Neural progenitor cell (in vitro differentiated cells): ENCODE measurements around the gene ZNF513. TPM values are rescaled to one million over a fixed set of nuclear protein-coding genes. Genes with fewer than 3 reads are reported as not detected.
A peak's percentile ranks its signal among the peaks of the same experiment; 100 is the strongest.
"Not testable (repeated sequence)": the region's sequence is repeated elsewhere in the genome, so short reads cannot be mapped to it uniquely, and the experiment has no call there.

Experiments
- DNase-seq: peaks from one replicate; pipeline ENCODE4 v3.0.0-alpha.2; 2016; ENCODE audit warnings: low spot score
- H2AFZ ChIP-seq: fragments of 200-600 bp; sonication (generic); replicated peaks from 2 replicates; pipeline ENCODE4 v1.6.1; 2016; ENCODE audit warnings: antibody characterized with exemption
- H3F3A ChIP-seq: fragments of 200-600 bp; sonication (generic); 2 replicates; pipeline ENCODE4 v1.6.1; 2016; ENCODE audit warnings: antibody characterized with exemption, low read depth
- H3K27ac ChIP-seq: fragments of 200-600 bp; sonication (generic); 2 replicates; pipeline ENCODE4 v1.5.1; 2016; ENCODE audit warnings: mild to moderate bottlenecking
- H3K27me3 ChIP-seq: fragments of 200-600 bp; sonication (generic); 2 replicates; pipeline ENCODE4 v1.6.1; 2016; ENCODE audit warnings: mild to moderate bottlenecking, moderate library complexity
- H3K36me3 ChIP-seq: fragments of 200-600 bp; sonication (generic); 2 replicates; pipeline ENCODE4 v1.5.1; 2016
- H3K4me1 ChIP-seq: fragments of 200-600 bp; sonication (generic); 2 replicates; pipeline ENCODE4 v1.6.1; 2016; ENCODE audit warnings: mixed run types
- H3K4me2 ChIP-seq: fragments of 200-600 bp; sonication (generic); 2 replicates; pipeline ENCODE4 v1.6.1; 2016
- H3K4me3 ChIP-seq: fragments of 200-600 bp; sonication (generic); 2 replicates; pipeline ENCODE4 v1.5.1; 2016
- H3K79me2 ChIP-seq: fragments of 200-600 bp; sonication (generic); 2 replicates; pipeline ENCODE4 v1.6.1; 2016; ENCODE audit warnings: low read depth
- H3K9ac ChIP-seq: fragments of 200-600 bp; sonication (generic); 2 replicates; pipeline ENCODE4 v1.6.1; 2016
- H3K9me3 ChIP-seq: fragments of 200-600 bp; sonication (generic); 2 replicates; pipeline ENCODE4 v1.5.1; 2016; ENCODE audit warnings: low read depth
- H4K20me1 ChIP-seq: fragments of 200-600 bp; sonication (generic); 2 replicates; pipeline ENCODE4 v1.6.1; 2016; ENCODE audit warnings: low read depth
- H3K27ac Mint-ChIP-seq: 3 replicates; pipeline ENCODE4 v1.8.0; 2021; ENCODE audit warnings: mixed read lengths
- H3K27me3 Mint-ChIP-seq: 2 replicates; pipeline ENCODE4 v1.8.0; 2022; ENCODE audit warnings: low read depth, mild to moderate bottlenecking, inconsistent platforms, moderate library complexity, mixed read lengths; ENCODE audit not compliant: insufficient read depth
- H3K36me3 Mint-ChIP-seq: 3 replicates; pipeline ENCODE4 v1.8.0; 2021; ENCODE audit warnings: mixed read lengths
- H3K4me1 Mint-ChIP-seq: 3 replicates; pipeline ENCODE4 v1.8.0; 2021; ENCODE audit warnings: mixed read lengths
- H3K4me3 Mint-ChIP-seq: 3 replicates; pipeline ENCODE4 v1.8.0; 2021; ENCODE audit warnings: mild to moderate bottlenecking, moderate library complexity, mixed read lengths
- H3K9me3 Mint-ChIP-seq: 3 replicates; pipeline ENCODE4 v1.8.0; 2020; ENCODE audit warnings: mixed read lengths
- EZH2 ChIP-seq: fragments of 200-600 bp; sonication (generic); IDR thresholded peaks from 2 replicates; pipeline ENCODE4 v1.6.1; 2017; ENCODE audit warnings: antibody characterized with exemption, mild to moderate bottlenecking, moderate library complexity
- EZH2phosphoT487 ChIP-seq: fragments of 200-600 bp; sonication (generic); IDR thresholded peaks from 2 replicates; pipeline ENCODE4 v1.6.1; 2017; ENCODE audit warnings: antibody characterized with exemption
- total RNA-seq: library from RNA; depleted of rRNA; stranded (reverse); fragments of >200 nt; gene quantifications from 2 replicates; pipeline ENCODE4 v1.2.3, GENCODE V29; 2015; ENCODE audit warnings: low replicate concordance
- TF ChIP-seq, protein P1 (sequence below): fragments of 200-600 bp; sonication (generic); IDR thresholded peaks from 2 replicates; pipeline ENCODE4 v1.5.1; 2017; ENCODE audit warnings: antibody characterized with exemption, mild to moderate bottlenecking

Gene ZNF513
- total RNA-seq, 1 donor from 2014 or later = 6.1 TPM

DNA sequence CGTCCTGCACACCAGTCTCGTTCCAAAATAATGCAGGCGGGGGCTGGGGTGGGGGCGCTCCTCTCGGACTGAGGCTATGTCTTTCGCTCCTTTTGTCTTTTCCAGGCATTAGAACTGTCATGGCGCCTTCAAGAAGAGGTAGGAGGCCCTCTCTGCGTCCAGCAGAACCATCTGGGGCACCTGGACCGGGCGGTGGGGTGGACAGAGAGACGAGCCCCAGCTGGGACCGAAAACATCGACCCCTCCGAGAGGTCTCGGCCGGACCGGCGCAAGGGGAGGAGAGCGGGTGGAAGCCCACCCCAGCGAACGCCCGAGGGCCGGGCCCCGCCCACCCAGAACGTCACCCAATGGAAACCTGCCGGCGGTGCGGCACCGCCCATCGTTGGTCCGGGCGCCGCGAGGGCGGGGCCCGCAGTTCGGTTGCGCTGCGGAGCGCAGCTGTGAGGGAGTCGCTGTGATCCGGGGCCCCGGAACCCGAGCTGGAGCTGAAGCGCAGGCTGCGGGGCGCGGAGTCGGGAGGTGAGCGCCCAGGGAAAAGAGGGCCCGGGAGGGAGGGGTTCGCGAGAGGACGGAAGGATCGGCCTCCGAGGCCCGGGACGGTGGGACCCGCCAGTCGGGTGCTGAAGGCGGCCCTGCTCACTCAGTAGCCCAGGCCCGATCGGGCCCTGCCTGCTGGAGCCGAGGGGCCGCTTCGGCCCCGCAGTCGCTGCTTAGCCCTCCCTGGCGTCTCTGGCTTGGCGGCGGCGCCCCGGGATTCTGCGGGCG, 47.9 kb upstream of the ZNF513 start, which contains the start of gene NRBP1:
NRBP1 (plus strand) TSS at position 419 of the 765 bp plus-strand sequence. CDS start 4,643 bp downstream, outside the sequence.
- peak within 1 kb of the TSS; percentile 59 for H2AFZ ChIP-seq
- peaks cover 44% of the 10 kb centered on the region for H4K20me1 ChIP-seq
- Mint-ChIP-seq H3K27ac (peak within 1 kb of the TSS; percentile 95), H3K9me3 (no peaks in the 10 kb centered on the region), H3K27me3 (no peaks in the 10 kb centered on the region), H3K36me3 (peaks cover 4% of the 10 kb centered on the region), H3K4me3 (peak within 1 kb of the TSS; percentile 99), H3K4me1 (peaks cover 26% of the 10 kb centered on the region)
- H3K4me3 ChIP-seq = peak within 1 kb of the TSS; percentile 94
- peak within 1 kb of the TSS; percentile 94 for H3K9ac ChIP-seq
- no peaks in the 10 kb centered on the region for H3K27me3 ChIP-seq
- H3K9me3 ChIP-seq = no peaks in the 10 kb centered on the region
- peak within 1 kb of the TSS; percentile 89 for H3K4me2 ChIP-seq
- H3K27ac ChIP-seq = peak within 1 kb of the TSS; percentile 95
- H3K36me3 ChIP-seq = no peaks in the 10 kb centered on the region
- H3K4me1 ChIP-seq = peaks cover 12% of the 10 kb centered on the region
- peaks cover 24% of the 10 kb centered on the region for H3F3A ChIP-seq
- DNase-seq = peak; percentile 98
- H3K79me2 ChIP-seq = peaks cover 44% of the 10 kb centered on the region
- no peak for TF ChIP-seq EZH2phosphoT487
- TF ChIP-seq, protein P1, sequence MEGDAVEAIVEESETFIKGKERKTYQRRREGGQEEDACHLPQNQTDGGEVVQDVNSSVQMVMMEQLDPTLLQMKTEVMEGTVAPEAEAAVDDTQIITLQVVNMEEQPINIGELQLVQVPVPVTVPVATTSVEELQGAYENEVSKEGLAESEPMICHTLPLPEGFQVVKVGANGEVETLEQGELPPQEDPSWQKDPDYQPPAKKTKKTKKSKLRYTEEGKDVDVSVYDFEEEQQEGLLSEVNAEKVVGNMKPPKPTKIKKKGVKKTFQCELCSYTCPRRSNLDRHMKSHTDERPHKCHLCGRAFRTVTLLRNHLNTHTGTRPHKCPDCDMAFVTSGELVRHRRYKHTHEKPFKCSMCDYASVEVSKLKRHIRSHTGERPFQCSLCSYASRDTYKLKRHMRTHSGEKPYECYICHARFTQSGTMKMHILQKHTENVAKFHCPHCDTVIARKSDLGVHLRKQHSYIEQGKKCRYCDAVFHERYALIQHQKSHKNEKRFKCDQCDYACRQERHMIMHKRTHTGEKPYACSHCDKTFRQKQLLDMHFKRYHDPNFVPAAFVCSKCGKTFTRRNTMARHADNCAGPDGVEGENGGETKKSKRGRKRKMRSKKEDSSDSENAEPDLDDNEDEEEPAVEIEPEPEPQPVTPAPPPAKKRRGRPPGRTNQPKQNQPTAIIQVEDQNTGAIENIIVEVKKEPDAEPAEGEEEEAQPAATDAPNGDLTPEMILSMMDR = peak; percentile 6

- Histone ChIP-seq H3K9ac (peak overlapping the region; percentile 50), H3F3A (peaks cover 24% of the 10 kb centered on the region), H4K20me1 (peaks cover 38% of the 10 kb centered on the region), H3K36me3 (no peaks in the 10 kb centered on the region), H3K79me2 (peaks cover 38% of the 10 kb centered on the region), H3K27me3 (no peaks in the 10 kb centered on the region), H3K4me3 (peak overlapping the region; percentile 94), H2AFZ (peak overlapping the region; percentile 59), H3K4me1 (peaks cover 12% of the 10 kb centered on the region), H3K4me2 (peak overlapping the region; percentile 85), H3K27ac (peak overlapping the region; percentile 84), H3K9me3 (no peaks in the 10 kb centered on the region)
- DNase-seq = no peak
- Mint-ChIP-seq H3K27me3 (no peaks in the 10 kb centered on the region), H3K4me3 (peak overlapping the region; percentile 94), H3K4me1 (peaks cover 26% of the 10 kb centered on the region), H3K9me3 (no peaks in the 10 kb centered on the region), H3K36me3 (no peaks in the 10 kb centered on the region), H3K27ac (peak overlapping the region; percentile 93)
- TF ChIP-seq EZH2 = no peak
- TF ChIP-seq, protein P1 = no peak
- TF ChIP-seq EZH2phosphoT487 = no peak
Measured at GRCh38 chr2:27427863-27428212, 47.3 kb upstream of the ZNF513 start.

GRCh38 chr2:27425039-27425438, 44.5 kb upstream of the ZNF513 start:
- H3K4me1 Mint-ChIP-seq = peaks cover 13% of the 10 kb centered on the region
- H3K36me3 Mint-ChIP-seq, H3K36me3 ChIP-seq, H3K27me3 ChIP-seq, DNase-seq, H3K27me3 Mint-ChIP-seq, H3K4me3 Mint-ChIP-seq, H3K4me3 ChIP-seq, H3K4me2 ChIP-seq, H2AFZ ChIP-seq, H3K9ac ChIP-seq, H3K27ac Mint-ChIP-seq, H3K27ac ChIP-seq, H3K9me3 ChIP-seq, H3K9me3 Mint-ChIP-seq: not testable (repeated sequence)
- Histone ChIP-seq H3K79me2 (peaks cover 10% of the 10 kb centered on the region), H4K20me1 (peaks cover 10% of the 10 kb centered on the region), H3F3A (peaks cover 24% of the 10 kb centered on the region), H3K4me1 (peaks cover 11% of the 10 kb centered on the region)

GRCh38 chr2:27422958-27423357, 42.4 kb upstream of the ZNF513 start:
- peaks cover 7% of the 10 kb centered on the region for H3F3A ChIP-seq
- Mint-ChIP-seq H3K27me3 (peaks cover 5% of the 10 kb centered on the region), H3K4me3 (no peak overlapping the region), H3K27ac (no peak overlapping the region), H3K9me3 (no peaks in the 10 kb centered on the region), H3K36me3 (no peaks in the 10 kb centered on the region), H3K4me1 (peaks cover 4% of the 10 kb centered on the region)
- H2AFZ ChIP-seq = no peak overlapping the region
- no peaks in the 10 kb centered on the region for H3K79me2 ChIP-seq
- peaks cover 5% of the 10 kb centered on the region for H3K4me1 ChIP-seq
- H3K4me3 ChIP-seq = no peak overlapping the region
- H3K27ac ChIP-seq = no peak overlapping the region
- DNase-seq = no peak
- no peaks in the 10 kb centered on the region for H3K9me3 ChIP-seq
- no peak overlapping the region for H3K4me2 ChIP-seq
- no peak overlapping the region for H3K9ac ChIP-seq
- H3K36me3 ChIP-seq = no peaks in the 10 kb centered on the region
- TF ChIP-seq EZH2phosphoT487 = no peak
- TF ChIP-seq, protein P1 = no peak
- no peak for TF ChIP-seq EZH2
- no peaks in the 10 kb centered on the region for H4K20me1 ChIP-seq
- H3K27me3 ChIP-seq = no peaks in the 10 kb centered on the region
